Neuron (in vitro differentiated cells): ENCODE measurements around the gene WDR76.
A peak's percentile ranks its signal among the peaks of the same experiment; 100 is the strongest.
"Not testable (repeated sequence)": the region's sequence is repeated elsewhere in the genome, so short reads cannot be mapped to it uniquely, and the experiment has no call there.

ENCODE experiments used
- H2AFZ ChIP-seq: one replicate; pipeline ENCODE4 v1.6.1; 2013; ENCODE audit warnings: low read depth, mild to moderate bottlenecking, inconsistent platforms, low read length, moderate library complexity
- H3K27me3 ChIP-seq: one replicate; pipeline ENCODE4 v1.6.1; 2013; ENCODE audit warnings: low read length; ENCODE audit not compliant: insufficient read depth
- H3K36me3 ChIP-seq: one replicate; pipeline ENCODE4 v1.6.1; 2013; ENCODE audit warnings: low read length; ENCODE audit not compliant: insufficient read depth
- H3K4me1 ChIP-seq: one replicate; pipeline ENCODE4 v1.6.1; 2013; ENCODE audit warnings: low read length; ENCODE audit not compliant: insufficient read depth
- H3K4me3 ChIP-seq: 2 replicates; pipeline ENCODE4 v1.5.1; 2013; ENCODE audit warnings: mild to moderate bottlenecking, low read length, moderate library complexity
- H3K9me3 ChIP-seq: one replicate; pipeline ENCODE4 v1.6.1; 2013; ENCODE audit warnings: low read length

The WDR76 gene

GRCh38 chr15:43828061-43828657, 1.4 kb downstream of the WDR76 start:
- H3K4me1 ChIP-seq, result peaks cover 16% of the 10 kb centered on the region
- no peaks in the 10 kb centered on the region for H3K9me3 ChIP-seq
- no peaks in the 10 kb centered on the region for H3K27me3 ChIP-seq
- H2AFZ ChIP-seq, result no peak overlapping the region
- peak overlapping the region; percentile 48 for H3K4me3 ChIP-seq
- H3K36me3 ChIP-seq, result peaks cover 9% of the 10 kb centered on the region

GRCh38 chr15:43829951-43830540, 3.2 kb downstream of the WDR76 start:
- not testable (repeated sequence) for H3K4me3 ChIP-seq, H3K9me3 ChIP-seq, H3K36me3 ChIP-seq, H3K27me3 ChIP-seq, H2AFZ ChIP-seq
- H3K4me1 ChIP-seq, result peaks cover 11% of the 10 kb centered on the region

DNA sequence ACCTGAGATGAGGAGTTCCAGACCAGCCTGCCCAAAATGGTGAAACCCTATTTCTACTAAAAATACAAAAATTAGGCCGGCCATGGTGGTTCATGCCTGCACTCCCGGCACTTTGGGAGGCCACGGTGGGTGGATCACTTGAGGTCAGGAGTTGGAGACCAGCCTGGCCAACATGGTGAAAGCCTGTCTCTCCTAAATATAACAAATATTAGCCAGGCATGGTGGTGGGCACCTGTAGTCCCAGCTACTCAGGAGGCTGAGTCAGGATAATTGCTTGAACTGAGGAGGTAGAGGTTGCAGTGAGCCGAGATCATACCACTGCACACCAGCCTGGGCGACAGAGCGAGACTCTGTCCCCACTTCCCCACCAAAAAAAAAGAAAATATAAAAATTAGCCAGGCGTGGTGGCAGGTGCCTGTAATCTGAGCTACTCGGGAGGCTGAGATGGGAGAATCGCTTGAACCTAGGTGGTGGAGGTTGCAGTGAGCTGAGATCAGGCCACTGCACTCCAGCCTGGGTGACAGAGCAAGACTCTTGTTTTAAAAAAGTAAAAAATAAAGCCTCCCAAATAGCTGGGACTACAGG, 4.0 kb downstream of the WDR76 start:
- Histone ChIP-seq H3K36me3 (peaks cover 14% of the 10 kb centered on the region), H3K4me1 (peaks cover 11% of the 10 kb centered on the region)
- H3K9me3 ChIP-seq, H3K4me3 ChIP-seq, H2AFZ ChIP-seq, H3K27me3 ChIP-seq: not testable (repeated sequence)

DNA sequence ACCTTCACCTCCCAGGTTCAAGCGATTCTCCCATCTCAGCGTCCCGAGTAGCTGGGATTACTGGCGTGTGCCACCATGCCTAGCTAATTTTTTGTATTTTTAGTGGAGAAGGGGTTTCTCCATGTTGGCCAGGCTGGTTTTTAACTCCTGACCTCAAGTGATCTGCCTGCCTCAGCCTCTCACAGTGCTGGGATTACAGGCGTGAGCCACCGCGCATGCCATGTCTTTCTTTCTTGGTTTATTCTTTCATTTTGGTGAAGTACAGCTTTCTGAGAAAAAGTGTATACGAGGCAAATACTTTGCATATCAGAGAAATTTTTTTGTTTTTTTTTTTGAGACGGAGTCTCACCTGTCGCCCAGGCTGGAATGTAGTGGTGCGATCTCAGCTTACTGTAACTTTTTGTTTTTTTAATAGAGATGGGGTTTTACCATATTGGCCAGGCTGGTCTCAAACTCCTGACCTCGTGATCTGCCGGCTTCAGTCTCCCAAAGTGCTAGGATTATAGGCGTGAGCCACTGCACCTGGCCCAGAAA, 4.8 kb downstream of the WDR76 start:
- H3K9me3 ChIP-seq, H2AFZ ChIP-seq, H3K4me1 ChIP-seq, H3K27me3 ChIP-seq, H3K4me3 ChIP-seq: not testable (repeated sequence)
- H3K36me3 ChIP-seq, result peaks cover 20% of the 10 kb centered on the region

DNA sequence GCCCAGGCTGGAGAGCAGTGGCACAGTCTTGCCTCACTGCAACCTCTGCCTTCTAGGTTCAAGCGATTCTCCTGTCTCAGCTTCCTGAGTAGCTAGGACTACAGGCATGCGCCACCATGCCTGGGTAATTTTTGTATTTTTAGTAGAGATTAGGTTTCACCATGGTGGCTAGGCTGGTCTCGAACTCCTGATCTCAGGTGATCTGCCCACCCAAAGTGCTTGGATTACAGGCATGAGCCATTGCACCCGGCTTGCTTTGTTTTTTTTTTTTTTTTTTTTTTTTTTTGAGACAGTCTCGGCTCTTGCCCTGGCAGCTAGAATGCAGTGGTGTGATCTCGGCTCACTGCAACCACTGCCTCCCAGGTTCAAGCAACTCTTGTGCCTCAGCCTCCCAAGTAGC, 5.7 kb downstream of the WDR76 start:
- not testable (repeated sequence) for H3K9me3 ChIP-seq, H3K4me1 ChIP-seq, H3K4me3 ChIP-seq, H3K27me3 ChIP-seq, H2AFZ ChIP-seq
- H3K36me3 ChIP-seq, result peaks cover 24% of the 10 kb centered on the region

- H2AFZ ChIP-seq, result no peak overlapping the region
- no peak overlapping the region for H3K4me3 ChIP-seq
- H3K36me3 ChIP-seq, result peaks cover 32% of the 10 kb centered on the region
- H3K9me3 ChIP-seq, result no peaks in the 10 kb centered on the region
- no peaks in the 10 kb centered on the region for H3K4me1 ChIP-seq
- H3K27me3 ChIP-seq, result no peaks in the 10 kb centered on the region
These were observed 18.6 kb downstream of the WDR76 start for GRCh38 chr15:43845421-43845820.

DNA sequence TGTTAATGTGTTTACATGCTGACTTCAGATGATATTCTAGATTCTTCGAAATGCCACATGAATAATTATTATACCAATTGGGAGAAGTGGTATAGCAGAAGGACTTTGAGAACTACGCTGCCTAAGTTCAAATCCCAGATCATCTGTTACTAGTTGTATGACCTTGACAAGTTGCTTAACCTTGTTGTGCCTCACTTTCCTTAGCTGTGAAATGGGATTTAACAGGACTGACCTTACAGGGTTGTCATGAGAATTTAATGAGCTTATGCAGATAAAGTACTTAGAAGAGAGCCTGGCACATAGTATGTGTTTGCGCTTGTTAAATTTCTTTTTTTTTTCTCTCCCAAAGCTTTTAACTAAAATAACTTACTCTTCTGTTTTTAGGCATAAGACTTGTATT, 24.4 kb downstream of the WDR76 start:
- H2AFZ ChIP-seq, result no peak overlapping the region
- no peaks in the 10 kb centered on the region for H3K9me3 ChIP-seq
- H3K36me3 ChIP-seq, result peaks cover 23% of the 10 kb centered on the region
- H3K4me1 ChIP-seq, result no peaks in the 10 kb centered on the region
- no peak overlapping the region for H3K4me3 ChIP-seq
- no peaks in the 10 kb centered on the region for H3K27me3 ChIP-seq

GRCh38 chr15:43852607-43853006, 25.8 kb downstream of the WDR76 start:
- Histone ChIP-seq H3K4me3 (no peak overlapping the region), H2AFZ (no peak overlapping the region), H3K27me3 (no peaks in the 10 kb centered on the region), H3K36me3 (peaks cover 22% of the 10 kb centered on the region), H3K4me1 (no peaks in the 10 kb centered on the region), H3K9me3 (no peaks in the 10 kb centered on the region)

GRCh38 chr15:43854801-43855200, 28.0 kb downstream of the WDR76 start:
- Histone ChIP-seq H3K9me3 (no peaks in the 10 kb centered on the region), H3K4me1 (no peaks in the 10 kb centered on the region), H2AFZ (no peak overlapping the region), H3K36me3 (peaks cover 23% of the 10 kb centered on the region), H3K27me3 (no peaks in the 10 kb centered on the region), H3K4me3 (no peak overlapping the region)

DNA sequence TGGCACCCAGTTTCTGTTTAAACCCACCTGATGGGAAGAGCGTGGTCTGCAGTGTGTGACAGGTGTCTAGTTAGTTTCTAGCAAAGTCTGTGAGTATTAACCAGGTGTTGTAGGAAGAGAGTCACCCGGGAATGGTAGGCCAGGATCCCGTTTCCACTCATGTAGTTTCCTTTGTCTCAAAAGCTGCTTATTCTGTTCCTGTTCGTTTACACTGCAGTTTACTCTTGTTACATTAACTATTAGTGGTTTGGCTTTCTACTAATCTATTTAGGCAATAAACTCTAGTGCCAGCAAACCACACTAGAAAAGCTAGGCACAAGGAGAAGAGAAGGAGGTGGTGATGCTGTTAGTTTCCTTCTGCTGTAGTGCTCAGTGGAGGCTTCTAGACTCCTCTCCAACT, 32.7 kb downstream of the WDR76 start:
- Histone ChIP-seq H3K4me3 (no peak overlapping the region), H2AFZ (no peak overlapping the region), H3K4me1 (no peaks in the 10 kb centered on the region), H3K9me3 (no peaks in the 10 kb centered on the region), H3K36me3 (peaks cover 19% of the 10 kb centered on the region), H3K27me3 (no peaks in the 10 kb centered on the region)

DNA sequence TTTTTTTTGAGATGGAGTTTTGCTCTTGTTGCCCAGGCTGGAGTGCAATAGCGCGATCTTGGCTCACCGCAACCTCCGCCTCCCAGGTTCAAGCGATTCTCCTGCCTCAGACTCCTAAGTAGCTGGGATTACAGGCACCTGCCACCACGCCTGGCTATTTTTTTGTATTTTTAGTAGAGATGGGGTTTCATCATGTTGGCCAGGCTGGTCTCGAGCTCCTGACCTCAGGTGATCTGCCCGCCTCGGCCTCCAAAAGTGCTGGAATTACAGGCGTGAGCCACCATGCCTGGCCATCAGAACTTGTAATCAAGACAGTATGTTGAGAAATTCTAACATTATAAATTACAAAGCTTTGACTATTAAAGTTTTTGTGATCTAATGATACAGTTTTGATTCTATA, 39.8 kb downstream of the WDR76 start:
- not testable (repeated sequence) for H2AFZ ChIP-seq, H3K27me3 ChIP-seq, H3K4me1 ChIP-seq, H3K4me3 ChIP-seq, H3K9me3 ChIP-seq
- H3K36me3 ChIP-seq, result peaks cover 15% of the 10 kb centered on the region

DNA sequence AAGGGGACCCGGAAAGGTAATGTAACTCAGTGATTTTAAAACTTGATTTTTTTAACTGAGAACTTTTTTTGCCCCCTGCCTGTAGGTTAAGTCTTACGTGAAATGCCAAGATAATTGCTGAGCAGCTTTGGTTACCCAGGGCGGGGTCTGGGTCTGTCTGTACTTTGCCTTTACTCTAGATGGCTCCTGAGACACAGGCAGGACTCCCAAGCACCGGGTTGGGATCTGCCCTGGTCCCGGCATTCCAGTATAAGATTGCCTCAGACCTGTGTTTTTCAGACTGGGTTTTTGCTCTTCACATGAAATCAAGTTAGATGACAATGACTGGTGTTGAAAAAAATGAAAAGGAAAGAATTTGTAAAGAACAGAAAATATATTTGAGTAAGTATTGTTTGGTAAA, 40.3 kb downstream of the WDR76 start:
- no peak overlapping the region for H3K4me3 ChIP-seq
- H3K9me3 ChIP-seq, result no peaks in the 10 kb centered on the region
- no peak overlapping the region for H2AFZ ChIP-seq
- H3K36me3 ChIP-seq, result peaks cover 18% of the 10 kb centered on the region
- no peaks in the 10 kb centered on the region for H3K4me1 ChIP-seq
- H3K27me3 ChIP-seq, result no peaks in the 10 kb centered on the region

DNA sequence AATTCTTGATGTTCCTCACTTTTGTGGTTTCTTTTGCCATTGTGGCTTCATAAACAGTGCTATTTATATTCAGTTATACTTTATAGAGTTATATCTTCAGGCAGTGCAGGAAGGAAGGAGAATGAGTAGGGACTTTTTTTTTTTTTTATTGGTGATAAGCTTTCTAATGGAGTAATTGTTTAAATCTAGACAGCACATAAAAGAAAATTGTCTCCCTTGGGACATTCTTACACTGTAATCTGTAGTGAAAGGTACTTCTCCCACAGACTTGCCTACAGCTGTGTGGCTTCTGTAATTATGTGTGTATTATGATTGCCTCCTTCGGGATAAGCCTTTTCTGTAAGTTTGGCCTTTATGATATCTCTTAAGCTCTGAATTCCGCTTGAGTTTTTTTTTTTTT, 41.6 kb downstream of the WDR76 start:
- H3K36me3 ChIP-seq, result peaks cover 18% of the 10 kb centered on the region
- H3K9me3 ChIP-seq, result no peaks in the 10 kb centered on the region
- no peaks in the 10 kb centered on the region for H3K4me1 ChIP-seq
- no peak overlapping the region for H3K4me3 ChIP-seq
- no peaks in the 10 kb centered on the region for H3K27me3 ChIP-seq
- no peak overlapping the region for H2AFZ ChIP-seq

- no peak overlapping the region for H3K4me3 ChIP-seq
- no peaks in the 10 kb centered on the region for H3K27me3 ChIP-seq
- H2AFZ ChIP-seq, result no peak overlapping the region
- H3K9me3 ChIP-seq, result no peaks in the 10 kb centered on the region
- H3K36me3 ChIP-seq, result peaks cover 10% of the 10 kb centered on the region
- no peaks in the 10 kb centered on the region for H3K4me1 ChIP-seq
These were observed 45.0 kb downstream of the WDR76 start for GRCh38 chr15:43871835-43872234.
